Measurements from ENCODE around the gene LAPTM5. TPM values are rescaled to one million over a fixed set of nuclear protein-coding genes. Genes with fewer than 3 reads are reported as not detected.
"Not testable (repeated sequence)": the region's sequence is repeated elsewhere in the genome, so short reads cannot be mapped to it uniquely, and the experiment has no call there.

The LAPTM5 gene
- total RNA-seq, 1 experiment from 2014 or later, result not detected

GRCh38 chr1:30770150-30770549 is 12.6 kb upstream of the LAPTM5 start:
- ChIA-PET POLR2A (ENCODE audit: low non-redundant PET) (no interaction called here), CTCF (no interaction called here)
- no peaks in the 10 kb centered on the region for H3K4me1 ChIP-seq (ENCODE audit: insufficient read depth, low read length, poor library complexity, severe bottlenecking)
- no peak for TF ChIP-seq EZH2 (IDR thresholded peaks at IDR 0.05; ENCODE audit: borderline replicate concordance, low read depth, low read length, poor library complexity, severe bottlenecking)
- TF ChIP-seq, protein P1, sequence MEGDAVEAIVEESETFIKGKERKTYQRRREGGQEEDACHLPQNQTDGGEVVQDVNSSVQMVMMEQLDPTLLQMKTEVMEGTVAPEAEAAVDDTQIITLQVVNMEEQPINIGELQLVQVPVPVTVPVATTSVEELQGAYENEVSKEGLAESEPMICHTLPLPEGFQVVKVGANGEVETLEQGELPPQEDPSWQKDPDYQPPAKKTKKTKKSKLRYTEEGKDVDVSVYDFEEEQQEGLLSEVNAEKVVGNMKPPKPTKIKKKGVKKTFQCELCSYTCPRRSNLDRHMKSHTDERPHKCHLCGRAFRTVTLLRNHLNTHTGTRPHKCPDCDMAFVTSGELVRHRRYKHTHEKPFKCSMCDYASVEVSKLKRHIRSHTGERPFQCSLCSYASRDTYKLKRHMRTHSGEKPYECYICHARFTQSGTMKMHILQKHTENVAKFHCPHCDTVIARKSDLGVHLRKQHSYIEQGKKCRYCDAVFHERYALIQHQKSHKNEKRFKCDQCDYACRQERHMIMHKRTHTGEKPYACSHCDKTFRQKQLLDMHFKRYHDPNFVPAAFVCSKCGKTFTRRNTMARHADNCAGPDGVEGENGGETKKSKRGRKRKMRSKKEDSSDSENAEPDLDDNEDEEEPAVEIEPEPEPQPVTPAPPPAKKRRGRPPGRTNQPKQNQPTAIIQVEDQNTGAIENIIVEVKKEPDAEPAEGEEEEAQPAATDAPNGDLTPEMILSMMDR (conservative IDR thresholded peaks at IDR 0.05; ENCODE audit: low read depth, low read length), result no peak
- no TSS peak for BruUV-seq (replicated peaks)
- intact Hi-C loops (cut with micrococcal nuclease; ENCODE audit: unreplicated experiment), result no loop called here
- no peaks in the 10 kb centered on the region for H3K36me3 ChIP-seq (ENCODE audit: insufficient read depth, low read length, poor library complexity, severe bottlenecking)
- H3K9me3 ChIP-seq (ENCODE audit: low read depth, low read length, poor library complexity, severe bottlenecking), result no peaks in the 10 kb centered on the region
- no peak for DNase-seq (ENCODE audit: low spot score)
- H3K27me3 ChIP-seq (replicated peaks; ENCODE audit: insufficient read depth, low read depth, low read length, poor library complexity), result no peaks in the 10 kb centered on the region
- H3K27ac ChIP-seq (ENCODE audit: low read depth, low read length, poor library complexity, severe bottlenecking), result no peak overlapping the region
- H3K4me3 ChIP-seq (ENCODE audit: low read depth, low read length, poor library complexity, severe bottlenecking), result no peak overlapping the region

GRCh38 chr1:30768830-30769718 is 11.5 kb upstream of the LAPTM5 start:
- intact Hi-C loops (cut with micrococcal nuclease; ENCODE audit: unreplicated experiment), result no loop called here
- H3K27ac ChIP-seq (ENCODE audit: low read depth, low read length, poor library complexity, severe bottlenecking), result no peak overlapping the region
- ChIA-PET POLR2A (ENCODE audit: low non-redundant PET) (no interaction called here), CTCF (no interaction called here)
- no TSS peak for BruUV-seq (replicated peaks)
- no peak overlapping the region for H3K4me3 ChIP-seq (ENCODE audit: low read depth, low read length, poor library complexity, severe bottlenecking)
- no peaks in the 10 kb centered on the region for H3K36me3 ChIP-seq (ENCODE audit: insufficient read depth, low read length, poor library complexity, severe bottlenecking)
- no peaks in the 10 kb centered on the region for H3K27me3 ChIP-seq (replicated peaks; ENCODE audit: insufficient read depth, low read depth, low read length, poor library complexity)
- H3K4me1 ChIP-seq (ENCODE audit: insufficient read depth, low read length, poor library complexity, severe bottlenecking), result no peaks in the 10 kb centered on the region
- H3K9me3 ChIP-seq (ENCODE audit: low read depth, low read length, poor library complexity, severe bottlenecking), result no peaks in the 10 kb centered on the region
- no peak for TF ChIP-seq EZH2 (IDR thresholded peaks at IDR 0.05; ENCODE audit: borderline replicate concordance, low read depth, low read length, poor library complexity, severe bottlenecking)
- TF ChIP-seq, protein P1 (conservative IDR thresholded peaks at IDR 0.05; ENCODE audit: low read depth, low read length), result no peak
- no peak for DNase-seq (ENCODE audit: low spot score)

DNA sequence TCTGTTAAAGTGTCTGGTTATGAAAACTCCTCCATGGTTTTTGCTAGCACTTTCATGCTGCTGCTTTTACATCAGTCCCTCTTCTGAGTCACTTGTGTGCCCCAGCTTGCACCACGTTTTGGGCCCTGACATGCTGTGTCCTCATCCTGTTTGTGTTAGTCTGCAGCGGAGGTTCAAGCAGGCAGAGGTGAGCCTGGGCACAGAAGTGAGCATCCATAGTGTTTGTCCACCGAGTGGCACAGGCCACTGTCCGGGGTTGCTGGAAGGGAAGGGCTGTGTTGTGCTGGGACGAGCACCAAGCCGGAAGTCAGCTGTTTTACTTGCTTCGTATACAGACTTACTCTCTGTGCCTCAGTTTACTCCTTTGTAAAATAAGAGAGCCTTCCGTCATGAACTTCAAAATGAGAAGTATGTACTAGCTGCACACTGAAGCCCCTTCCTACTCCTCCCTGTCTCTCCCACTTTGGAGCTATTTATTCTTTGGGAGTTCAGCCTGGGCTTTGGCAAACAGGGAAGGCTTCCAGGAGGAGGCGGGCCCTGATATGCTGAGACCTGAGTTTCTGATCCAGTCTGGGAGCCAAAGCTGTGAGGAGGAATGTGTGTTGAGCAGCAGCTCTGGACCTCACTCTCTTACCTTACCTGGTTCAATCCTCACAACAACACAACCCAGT is 10.7 kb upstream of the LAPTM5 start:
- intact Hi-C loops (cut with micrococcal nuclease; ENCODE audit: unreplicated experiment), result no loop called here
- Histone ChIP-seq H3K4me3 (ENCODE audit: low read depth, low read length, poor library complexity, severe bottlenecking) (no peak overlapping the region), H3K36me3 (ENCODE audit: insufficient read depth, low read length, poor library complexity, severe bottlenecking) (no peaks in the 10 kb centered on the region), H3K4me1 (ENCODE audit: insufficient read depth, low read length, poor library complexity, severe bottlenecking) (no peaks in the 10 kb centered on the region), H3K9me3 (ENCODE audit: low read depth, low read length, poor library complexity, severe bottlenecking) (no peaks in the 10 kb centered on the region), H3K27ac (ENCODE audit: low read depth, low read length, poor library complexity, severe bottlenecking) (no peak overlapping the region), H3K27me3 (replicated peaks; ENCODE audit: insufficient read depth, low read depth, low read length, poor library complexity) (no peaks in the 10 kb centered on the region)
- CTCF ChIA-PET, result no interaction called here
- POLR2A ChIA-PET (ENCODE audit: low non-redundant PET), result no interaction called here
- TF ChIP-seq, protein P1 (conservative IDR thresholded peaks at IDR 0.05; ENCODE audit: low read depth, low read length), result no peak
- no peak for TF ChIP-seq EZH2 (IDR thresholded peaks at IDR 0.05; ENCODE audit: borderline replicate concordance, low read depth, low read length, poor library complexity, severe bottlenecking)
- no peak for DNase-seq (ENCODE audit: low spot score)
- no TSS peak for BruUV-seq (replicated peaks)

GRCh38 chr1:30766948-30767347 is 9.4 kb upstream of the LAPTM5 start:
- POLR2A ChIA-PET (ENCODE audit: low non-redundant PET); intact Hi-C loops (cut with micrococcal nuclease; ENCODE audit: unreplicated experiment); DNase-seq (ENCODE audit: low spot score): not testable (repeated sequence)

More at GRCh38 chr1:30766948-30767347, 9.4 kb upstream of the LAPTM5 start:
- H3K4me3 ChIP-seq (ENCODE audit: low read depth, low read length, poor library complexity, severe bottlenecking); H3K36me3 ChIP-seq (ENCODE audit: insufficient read depth, low read length, poor library complexity, severe bottlenecking); H3K4me1 ChIP-seq (ENCODE audit: insufficient read depth, low read length, poor library complexity, severe bottlenecking); BruUV-seq (replicated peaks); CTCF ChIA-PET; H3K27ac ChIP-seq (ENCODE audit: low read depth, low read length, poor library complexity, severe bottlenecking); H3K9me3 ChIP-seq (ENCODE audit: low read depth, low read length, poor library complexity, severe bottlenecking); H3K27me3 ChIP-seq (replicated peaks; ENCODE audit: insufficient read depth, low read depth, low read length, poor library complexity): not testable (repeated sequence)

Data from A673 (cell line).